NCI-H748 treated with DMSO at 0.1 percent for 48 hours (cell line): ENCODE measurements around the gene LRRC27.

Experiments used
- DNase-seq: peaks from one replicate; lab custom pipeline; 2025; lab: John Stamatoyannopoulos, UW

LRRC27 gene

GRCh38 chr10:132390921-132391675 lies 59.1 kb downstream of the LRRC27 start:
- DNase-seq = no peak

GRCh38 chr10:132391676-132392020 lies 59.7 kb downstream of the LRRC27 start:
- no peak for DNase-seq

GRCh38 chr10:132392184-132392800 lies 60.3 kb downstream of the LRRC27 start:
- DNase-seq = no peak

GRCh38 chr10:132392811-132393694 lies 61.1 kb downstream of the LRRC27 start:
- no peak for DNase-seq

GRCh38 chr10:132393695-132394181 lies 61.7 kb downstream of the LRRC27 start:
- DNase-seq = no peak

- no peak for DNase-seq
Observed at GRCh38 chr10:132394201-132394811, 62.3 kb downstream of the LRRC27 start.

- no peak for DNase-seq
Observed at GRCh38 chr10:132394936-132395703, 63.1 kb downstream of the LRRC27 start.

- no peak for DNase-seq
Observed at GRCh38 chr10:132395704-132396493, 63.9 kb downstream of the LRRC27 start.

- no peak for DNase-seq
Observed at GRCh38 chr10:132396494-132397035, 64.6 kb downstream of the LRRC27 start.

- DNase-seq = no peak
Observed at GRCh38 chr10:132397036-132397541, 65.1 kb downstream of the LRRC27 start, which contains the start of gene PWWP2B. Gene PWWP2B, plus strand, starts transcription at chr10:132397200. Its CDS starts 27 bp downstream, at chr10:132397227.

GRCh38 chr10:132397671-132398565 lies 65.9 kb downstream of the LRRC27 start:
- no peak for DNase-seq

GRCh38 chr10:132398566-132398991 lies 66.6 kb downstream of the LRRC27 start:
- no peak for DNase-seq

- no peak for DNase-seq
Observed at GRCh38 chr10:132399117-132400035, 67.4 kb downstream of the LRRC27 start.

GRCh38 chr10:132400041-132400546 lies 68.1 kb downstream of the LRRC27 start:
- DNase-seq = no peak

- DNase-seq = no peak
Observed at GRCh38 chr10:132400547-132401151, 68.7 kb downstream of the LRRC27 start.

GRCh38 chr10:132401401-132402118 lies 69.6 kb downstream of the LRRC27 start:
- DNase-seq = no peak
